NCI-H774 (cell line): ENCODE results near the gene PIK3R6.

ENCODE experiments used
- DNase-seq: peaks from one replicate; lab custom pipeline; 2025; lab: John Stamatoyannopoulos, UW

Gene PIK3R6

GRCh38 chr17:8867361-8867981 is at the start of gene PIK3R6:
Gene PIK3R6, minus strand, starts transcription at chr17:8867674. Its CDS starts 17,880 bp downstream, at chr17:8849794.
- no peak for DNase-seq

- DNase-seq, result no peak
These were observed 49.0 kb upstream of the PIK3R6 start for GRCh38 chr17:8916466-8916865.

- DNase-seq, result no peak
These were observed 47.1 kb upstream of the PIK3R6 start for GRCh38 chr17:8914554-8914953.

GRCh38 chr17:8913879-8914278 is 46.4 kb upstream of the PIK3R6 start:
- DNase-seq, result no peak

GRCh38 chr17:8913091-8913490 is 45.6 kb upstream of the PIK3R6 start:
- DNase-seq, result no peak

- DNase-seq, result no peak
These were observed 44.9 kb upstream of the PIK3R6 start for GRCh38 chr17:8912084-8912981.

- DNase-seq, result no peak
These were observed 43.6 kb upstream of the PIK3R6 start for GRCh38 chr17:8910969-8911604.

GRCh38 chr17:8909586-8910270 is 42.3 kb upstream of the PIK3R6 start:
- DNase-seq, result no peak

GRCh38 chr17:8905331-8905730 is 37.9 kb upstream of the PIK3R6 start:
- DNase-seq, result no peak

- no peak for DNase-seq
These were observed 37.2 kb upstream of the PIK3R6 start for GRCh38 chr17:8904686-8905085.

GRCh38 chr17:8904201-8904600 is 36.7 kb upstream of the PIK3R6 start:
- no peak for DNase-seq

- DNase-seq, result no peak
These were observed 33.4 kb upstream of the PIK3R6 start for GRCh38 chr17:8900626-8901585.

GRCh38 chr17:8900207-8900606 is 32.7 kb upstream of the PIK3R6 start:
- DNase-seq, result no peak

- no peak for DNase-seq
These were observed 31.2 kb upstream of the PIK3R6 start for GRCh38 chr17:8898636-8899035.

GRCh38 chr17:8898126-8898525 is 30.7 kb upstream of the PIK3R6 start:
- DNase-seq, result no peak

- no peak for DNase-seq
These were observed 29.5 kb upstream of the PIK3R6 start for GRCh38 chr17:8896641-8897635.

GRCh38 chr17:8896087-8896486 is 28.6 kb upstream of the PIK3R6 start:
- no peak for DNase-seq

GRCh38 chr17:8894673-8895578 is 27.5 kb upstream of the PIK3R6 start:
- DNase-seq, result peak; percentile 34

GRCh38 chr17:8894202-8894671 is 26.8 kb upstream of the PIK3R6 start:
- no peak for DNase-seq
